Ovary (tissue), 9 donors: Measurements from ENCODE around the gene POF1B. TPM values are rescaled to one million over a fixed set of nuclear protein-coding genes. Genes with fewer than 3 reads are reported as not detected.

Experiments used
- DNase-seq, 5 donors: peaks; one replicate each; pipeline ENCODE4 v3.0.0-alpha.2; 2019 to 2020
- H3K27ac ChIP-seq, 2 donors: fragments of 200-600 bp; one replicate each; pipeline versions ENCODE4 v1.5.1 to v1.8.0; 2019 to 2022
- H3K27me3 ChIP-seq: fragments of 200-600 bp; one replicate; pipeline ENCODE4 v1.8.0; 2022
- H3K36me3 ChIP-seq: fragments of 200-600 bp; sonication (generic); one replicate; pipeline ENCODE4 v1.5.1; 2019
- H3K4me1 ChIP-seq: one replicate; pipeline ENCODE4 v1.8.1; 2013; ENCODE audit warnings: mild to moderate bottlenecking, moderate library complexity; ENCODE audit not compliant: insufficient read depth
- H3K4me3 ChIP-seq: fragments of 200-600 bp; sonication (generic); one replicate; pipeline ENCODE4 v1.5.1; 2017
- H3K9me3 ChIP-seq, 2 donors: fragments of 200-600 bp in 1 of 2; sonication (generic) in 1 of 2; one replicate each; pipeline versions ENCODE4 v1.5.1 to v1.8.1; 2013 to 2019; ENCODE audit warnings: mild to moderate bottlenecking in 1 of 2, moderate library complexity in 1 of 2
- EP300 ChIP-seq: sonication (generic); formaldehyde crosslinking; IDR thresholded peaks from one replicate; pipeline ENCODE4 v1.6.1; 2017; ENCODE audit warnings: antibody characterized with exemption
- POLR2A ChIP-seq: fragments of 450-650 bp; IDR thresholded peaks from one replicate; pipeline ENCODE4 v1.6.1; 2017; ENCODE audit warnings: antibody characterized with exemption, mild to moderate bottlenecking, moderate library complexity
- WGBS, 3 donors: extraction: QIAGEN DNeasy Blood & Tissue Kit in 1 of 3; methylation state at CpG; one replicate each; pipeline versions ENCODE4 v1.1.5 to v1.1.7; 2013 to 2017; 5-methylcytosine and 5-hydroxymethylcytosine counted together
- intact Hi-C, 4 donors: fragments of 100-400 bp; cut with DNase I; formaldehyde crosslinking; loops; one replicate each; pipeline versions ENCODE4 v1.11.0 to v1.15.1; 2022 to 2023
- polyA plus RNA-seq, 2 donors: library from polyadenylated mRNA; stranded (reverse); fragments of 200-250 nt in 1 of 2; fragments of 350-450 nt in 1 of 2; fragmentation: Illumina TruSeq in 1 of 2; extraction: RNeasy Lipid Tissue Mini Kit (QIAGEN cat#74804) in 1 of 2; gene quantifications; one replicate each; pipeline ENCODE4 v1.2.3, GENCODE V29; 2013 to 2014
- total RNA-seq, 7 donors: library from RNA; depleted of rRNA in 2 of 7; stranded (reverse); fragments of >200 nt in 2 of 7; fragmentation: NEBNext Ultra II Directional in 3 of 7; extraction: Animal tissue kit (Norgen Biotek cat#: 25700) in 3 of 7; gene quantifications; one replicate each; pipeline versions ENCODE4 v1.1.0 to v1.2.4, GENCODE V29; 2016 to 2023
- TF ChIP-seq, protein P1 (sequence below), 3 donors: fragments of 450-650 bp in 2 of 3; fragments of 200-600 bp in 1 of 3; IDR thresholded peaks; one replicate each; pipeline versions ENCODE4 v1.5.1 to v1.8.0; 2016 to 2022; ENCODE audit warnings: antibody characterized with exemption in 3 of 3, mild to moderate bottlenecking in 1 of 3
- donor health status: DM: no; HTN: no; CAD: no; lungs with moderate emphysema.
- donor health status: DM: no; HTN: no; CAD: no.
- donor health status: Bipolar disorder and iron deficiency.
- donor health status: DM: yes; HTN: yes; CAD: no.
- donor health status: DM: no; HTN: no; CAD: no.
- donor health status: DM: yes; HTN: yes; CAD: no.

POF1B gene
- total and polyA plus RNA-seq, 9 donors = 0.07 to 2.9 (median 0.54) TPM

DNA sequence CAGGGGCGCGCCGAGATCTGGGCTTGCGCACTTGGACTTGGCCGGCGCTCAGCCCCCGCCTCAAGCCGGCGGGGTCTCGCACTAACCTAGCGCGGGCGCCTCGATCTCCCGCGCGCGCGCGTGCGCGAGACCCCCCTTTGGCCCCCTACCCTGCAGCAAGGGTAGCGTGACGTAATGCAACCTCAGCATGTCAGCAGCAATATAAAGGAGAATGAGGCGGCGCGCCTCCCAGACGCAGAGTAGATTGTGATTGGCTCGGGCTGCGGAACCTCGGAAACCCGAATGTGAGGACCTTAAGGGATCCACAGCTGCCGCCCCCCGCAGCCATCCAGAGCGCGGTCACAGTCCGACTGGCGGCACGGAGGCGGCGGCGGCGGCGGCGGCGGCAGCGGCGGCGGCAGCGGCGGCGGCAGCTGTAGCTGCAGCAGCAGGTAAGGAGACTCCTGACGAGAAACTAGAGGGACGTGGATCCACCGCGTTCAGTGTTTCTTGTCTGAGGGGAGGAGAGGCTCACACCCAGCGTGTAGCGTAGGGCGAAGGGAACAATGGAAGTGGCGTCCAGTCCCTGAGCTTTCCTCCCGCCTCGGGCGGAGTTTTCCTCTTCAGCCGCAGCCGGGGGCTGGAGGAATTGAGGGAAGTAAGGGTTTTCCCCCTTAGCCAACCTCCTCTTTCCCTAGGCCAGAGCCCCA, 135.6 kb downstream of the POF1B start, which contains the start of the genes SATL1 and ZNF711:
SATL1 (minus strand) TSS at position 19 of the 689 bp plus-strand sequence. CDS start 134,811 bp downstream, outside the sequence.
ZNF711 (plus strand) TSS at position 231 of the 689 bp plus-strand sequence. CDS start 3,582 bp downstream, outside the sequence.
- Histone ChIP-seq H3K9me3 (no peaks in the 10 kb centered on the region), H3K4me3 (peak within 1 kb of the TSS; percentile 53), H3K27me3 (no peaks in the 10 kb centered on the region), H3K4me1 (no peaks in the 10 kb centered on the region), H3K27ac (peak within 1 kb of the TSS in 1 of 2 donors; percentile 29), H3K36me3 (no peaks in the 10 kb centered on the region)
- intact Hi-C loops = no loop called here
- TF ChIP-seq, protein P1, sequence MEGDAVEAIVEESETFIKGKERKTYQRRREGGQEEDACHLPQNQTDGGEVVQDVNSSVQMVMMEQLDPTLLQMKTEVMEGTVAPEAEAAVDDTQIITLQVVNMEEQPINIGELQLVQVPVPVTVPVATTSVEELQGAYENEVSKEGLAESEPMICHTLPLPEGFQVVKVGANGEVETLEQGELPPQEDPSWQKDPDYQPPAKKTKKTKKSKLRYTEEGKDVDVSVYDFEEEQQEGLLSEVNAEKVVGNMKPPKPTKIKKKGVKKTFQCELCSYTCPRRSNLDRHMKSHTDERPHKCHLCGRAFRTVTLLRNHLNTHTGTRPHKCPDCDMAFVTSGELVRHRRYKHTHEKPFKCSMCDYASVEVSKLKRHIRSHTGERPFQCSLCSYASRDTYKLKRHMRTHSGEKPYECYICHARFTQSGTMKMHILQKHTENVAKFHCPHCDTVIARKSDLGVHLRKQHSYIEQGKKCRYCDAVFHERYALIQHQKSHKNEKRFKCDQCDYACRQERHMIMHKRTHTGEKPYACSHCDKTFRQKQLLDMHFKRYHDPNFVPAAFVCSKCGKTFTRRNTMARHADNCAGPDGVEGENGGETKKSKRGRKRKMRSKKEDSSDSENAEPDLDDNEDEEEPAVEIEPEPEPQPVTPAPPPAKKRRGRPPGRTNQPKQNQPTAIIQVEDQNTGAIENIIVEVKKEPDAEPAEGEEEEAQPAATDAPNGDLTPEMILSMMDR (IDR thresholded peaks at IDR 0.05) = no peak
- TF ChIP-seq EP300 (no peak), POLR2A (no peak)
- 29 to 36% (median 34%) methylated on average over 65 of the region's 65 CpGs for WGBS, 3 donors
- peak; percentile 51 to 71 (median 64) for DNase-seq

DNA sequence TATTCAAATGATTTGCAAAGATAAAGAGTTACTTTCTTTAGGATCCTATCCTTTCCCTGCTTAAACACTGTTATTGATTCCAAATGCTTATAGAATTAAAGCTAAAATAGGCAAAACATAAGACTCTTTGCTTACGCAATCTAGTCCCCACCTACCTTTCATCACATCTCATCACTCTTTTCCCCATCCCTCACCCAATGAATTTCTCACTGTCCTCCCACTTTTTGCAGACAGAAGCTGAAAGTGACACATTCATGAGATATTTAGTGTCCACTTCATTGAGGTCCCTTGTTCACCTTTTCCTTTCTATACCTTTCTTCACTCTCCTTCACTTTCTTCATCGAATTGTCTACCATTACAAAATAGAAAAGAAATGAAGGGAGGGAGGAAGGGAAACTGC, 136.3 kb downstream of the POF1B start:
- H3K4me1 ChIP-seq = no peaks in the 10 kb centered on the region
- H3K4me3 ChIP-seq = peak overlapping the region; percentile 53
- intact Hi-C loops = no loop called here
- no peaks in the 10 kb centered on the region for H3K9me3 ChIP-seq
- no peak for TF ChIP-seq EP300
- 40 to 53% (median 48%) methylated on average over 2 of the region's 2 CpGs for WGBS, 3 donors
- no peak overlapping the region for H3K27ac ChIP-seq
- H3K36me3 ChIP-seq = no peaks in the 10 kb centered on the region
- no peak for DNase-seq
- H3K27me3 ChIP-seq = no peaks in the 10 kb centered on the region

Other genes with a start within 250 kb of the POF1B start
- under 1 TPM in 1 of 7 donors, not detected in 6; 0.10 TPM for gene SATL1, start 135.9 kb downstream of the POF1B start, total RNA-seq
- gene SATL1, start 135.9 kb downstream of the POF1B start, polyA plus RNA-seq = under 1 TPM in 1 of 2 donors, not detected in 1; 0.02 TPM
- gene ZNF711, start 135.7 kb downstream of the POF1B start, total RNA-seq = 1 to 10 TPM; 5.3 to 8.8 (median 6.2) TPM
- 1 to 10 TPM; 6.1 to 7.8 TPM for gene ZNF711, start 135.7 kb downstream of the POF1B start, polyA plus RNA-seq